Keratinocyte (primary cell): ENCODE measurements around the gene CLDN11.

ENCODE experiments used
- CTCF ChIP-seq, 3 experiments: IDR thresholded peaks in 1 of 3; conservative IDR thresholded peaks in 1 of 3; optimal IDR thresholded peaks in 1 of 3; 2 replicates in 2 of 3; 3 replicates in 1 of 3; pipeline versions ENCODE3 to v1.5.1; 2011; ENCODE audit warnings: low read length in 3 of 3, mild to moderate bottlenecking in 3 of 3, moderate library complexity in 2 of 3, control low read depth in 1 of 3, inconsistent platforms in 1 of 3; ENCODE audit not compliant: insufficient read depth in 2 of 3; ENCODE audit errors: extremely low read depth in 1 of 3
- EZH2 ChIP-seq: IDR thresholded peaks from one replicate; pipeline ENCODE4 v1.6.1; 2012; ENCODE audit warnings: inconsistent platforms, mild to moderate bottlenecking, low read length, moderate library complexity

DNA sequence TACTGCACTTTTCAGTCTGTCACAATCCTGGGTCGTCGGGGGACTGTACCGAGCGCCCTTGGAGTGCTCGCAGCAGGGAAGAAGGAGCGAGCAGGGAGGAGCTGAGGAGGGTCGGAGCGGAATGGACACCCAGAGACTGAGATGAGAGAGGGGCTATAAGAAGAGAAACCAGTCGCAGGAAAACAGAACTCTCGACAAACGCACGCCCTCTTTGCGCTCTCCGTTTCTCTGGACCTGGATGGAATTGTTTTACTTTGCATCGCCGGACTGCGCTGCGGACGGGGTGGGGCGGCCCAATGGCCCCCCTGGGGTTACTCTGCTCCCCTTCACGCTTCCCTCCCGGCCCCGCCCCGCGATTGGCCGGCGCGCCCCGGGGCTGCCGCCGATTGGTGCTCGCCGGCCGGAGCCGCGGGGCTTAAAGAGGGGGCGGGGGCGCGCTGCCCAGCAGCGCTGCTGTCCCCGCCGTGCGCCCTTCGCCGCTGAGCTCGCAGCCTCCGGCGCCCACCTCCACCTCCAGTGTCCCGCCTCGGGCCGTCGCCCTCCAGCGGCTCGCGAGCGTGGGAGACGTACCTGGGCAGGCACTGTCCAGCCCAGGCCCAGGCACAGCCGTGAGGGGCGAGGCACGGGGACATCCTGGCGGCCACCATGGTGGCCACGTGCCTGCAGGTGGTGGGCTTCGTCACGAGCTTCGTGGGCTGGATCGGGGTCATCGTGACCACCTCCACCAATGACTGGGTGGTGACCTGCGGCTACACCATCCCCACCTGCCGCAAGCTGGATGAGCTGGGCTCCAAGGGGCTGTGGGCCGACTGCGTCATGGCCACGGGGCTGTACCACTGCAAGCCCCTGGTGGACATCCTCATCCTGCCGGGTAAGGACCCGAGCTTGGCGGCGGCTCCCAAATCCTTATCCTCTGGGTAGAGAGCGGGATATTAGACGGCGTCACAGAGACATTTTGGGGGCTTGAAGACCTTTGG is at the start of gene CLDN11:
- TF ChIP-seq CTCF (optimal IDR thresholded peaks at IDR 0.05 in 1 of 3, IDR thresholded peaks at IDR 0.05 in 1 of 3, conservative IDR thresholded peaks at IDR 0.05 in 1 of 3; ENCODE audit: extremely low read depth in 1 of 3, insufficient read depth in 2 of 3, low read length in 3 of 3) (no peak), EZH2 (no peak)
